Coronary artery (tissue), 2 donors: ENCODE measurements around the gene DIAPH3.

Experiments
- DNase-seq: peaks from one replicate; pipeline ENCODE4 v3.0.0-alpha.2; 2017; ENCODE audit warnings: low spot score
- H3K27ac ChIP-seq, 2 donors: fragments of 200-600 bp; sonication (generic); one replicate each; pipeline ENCODE4 v1.5.1; 2016 to 2019
- H3K4me3 ChIP-seq: fragments of 200-600 bp; sonication (generic); 2 replicates; pipeline ENCODE4 v1.5.1; 2016; ENCODE audit warnings: mild to moderate bottlenecking, moderate library complexity
- CTCF ChIP-seq: fragments of 200-600 bp; sonication (generic); IDR thresholded peaks from one replicate; pipeline ENCODE4 v1.5.1; 2019; ENCODE audit warnings: antibody characterized with exemption

Gene DIAPH3

GRCh38 chr13:60118696-60119400, 44.9 kb downstream of the DIAPH3 start:
- no peak for TF ChIP-seq CTCF
- H3K4me3 ChIP-seq: no peak overlapping the region
- DNase-seq: no peak
- no peak overlapping the region for H3K27ac ChIP-seq

- no peak for DNase-seq
- TF ChIP-seq CTCF: no peak
- H3K4me3 ChIP-seq: no peak overlapping the region
- no peak overlapping the region for H3K27ac ChIP-seq
Measured at GRCh38 chr13:60114499-60115028, 49.2 kb downstream of the DIAPH3 start.

- no peak for DNase-seq
- no peak overlapping the region for H3K27ac ChIP-seq
- no peak for TF ChIP-seq CTCF
- H3K4me3 ChIP-seq: no peak overlapping the region
Measured at GRCh38 chr13:60112771-60113170, 51.0 kb downstream of the DIAPH3 start.

- Histone ChIP-seq H3K27ac (no peak overlapping the region), H3K4me3 (no peak overlapping the region)
- no peak for TF ChIP-seq CTCF
- DNase-seq: no peak
Measured at GRCh38 chr13:60111691-60112090, 52.0 kb downstream of the DIAPH3 start.

GRCh38 chr13:60109285-60109684, 54.4 kb downstream of the DIAPH3 start:
- no peak overlapping the region for H3K27ac ChIP-seq
- no peak overlapping the region for H3K4me3 ChIP-seq
- TF ChIP-seq CTCF: no peak
- no peak for DNase-seq

GRCh38 chr13:60108589-60108988, 55.1 kb downstream of the DIAPH3 start:
- no peak overlapping the region for H3K27ac ChIP-seq
- DNase-seq: no peak
- TF ChIP-seq CTCF: no peak
- H3K4me3 ChIP-seq: no peak overlapping the region
